IPS-NIHi7 (cell line): ENCODE measurements around the gene KCNK4.
A peak's percentile ranks its signal among the peaks of the same experiment; 100 is the strongest.

Experiments used
- DNase-seq: peaks from one replicate; pipeline ENCODE4 v3.0.0; 2012; ENCODE audit warnings: mixed read lengths; ENCODE audit errors: extremely low spot score

KCNK4 gene

DNA sequence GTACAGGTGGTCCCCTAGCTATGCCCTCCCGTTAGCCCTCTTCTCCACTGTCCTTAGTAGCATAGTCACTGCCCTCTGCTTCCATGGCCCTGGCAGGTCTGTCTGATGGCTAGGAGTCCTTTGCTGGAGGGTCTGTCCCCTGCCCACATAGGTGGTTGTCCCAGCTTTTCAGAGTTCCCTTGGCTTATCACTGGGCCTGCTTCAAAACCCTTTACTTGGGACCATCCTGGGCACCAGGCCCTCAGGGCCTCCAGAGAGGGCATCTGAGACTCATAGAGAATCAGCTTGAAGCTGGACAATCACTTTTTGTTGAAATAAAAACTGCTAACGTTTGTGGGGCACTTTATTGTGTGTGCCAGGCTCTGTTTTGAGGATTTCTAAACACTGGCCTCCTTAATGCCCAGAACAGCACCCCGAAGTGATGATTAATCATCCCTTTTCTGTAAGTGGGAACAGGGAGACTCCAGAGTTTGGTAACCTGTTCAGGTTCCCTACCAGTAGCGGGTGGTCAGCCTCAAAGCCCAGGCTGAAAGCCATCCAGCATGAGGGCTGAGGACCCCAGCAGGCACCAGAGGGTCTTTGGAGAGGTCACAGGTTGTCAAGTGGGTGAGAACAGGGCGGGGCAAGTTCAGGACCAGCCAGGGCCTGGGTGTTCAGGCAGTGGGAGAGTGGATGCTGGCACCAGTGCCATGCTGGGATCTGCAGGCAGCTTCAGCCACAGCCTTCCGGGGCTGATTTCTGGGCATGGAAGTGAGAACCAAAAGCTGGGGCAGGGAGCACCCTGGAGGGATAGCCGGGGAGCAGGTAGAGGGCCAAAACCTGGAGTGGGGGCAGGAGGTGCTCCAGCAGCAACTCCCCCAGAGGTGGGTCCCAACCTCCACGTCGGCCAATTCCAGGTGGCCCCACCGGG is 495 bp upstream of the KCNK4 start:
- DNase-seq = no peak

DNA sequence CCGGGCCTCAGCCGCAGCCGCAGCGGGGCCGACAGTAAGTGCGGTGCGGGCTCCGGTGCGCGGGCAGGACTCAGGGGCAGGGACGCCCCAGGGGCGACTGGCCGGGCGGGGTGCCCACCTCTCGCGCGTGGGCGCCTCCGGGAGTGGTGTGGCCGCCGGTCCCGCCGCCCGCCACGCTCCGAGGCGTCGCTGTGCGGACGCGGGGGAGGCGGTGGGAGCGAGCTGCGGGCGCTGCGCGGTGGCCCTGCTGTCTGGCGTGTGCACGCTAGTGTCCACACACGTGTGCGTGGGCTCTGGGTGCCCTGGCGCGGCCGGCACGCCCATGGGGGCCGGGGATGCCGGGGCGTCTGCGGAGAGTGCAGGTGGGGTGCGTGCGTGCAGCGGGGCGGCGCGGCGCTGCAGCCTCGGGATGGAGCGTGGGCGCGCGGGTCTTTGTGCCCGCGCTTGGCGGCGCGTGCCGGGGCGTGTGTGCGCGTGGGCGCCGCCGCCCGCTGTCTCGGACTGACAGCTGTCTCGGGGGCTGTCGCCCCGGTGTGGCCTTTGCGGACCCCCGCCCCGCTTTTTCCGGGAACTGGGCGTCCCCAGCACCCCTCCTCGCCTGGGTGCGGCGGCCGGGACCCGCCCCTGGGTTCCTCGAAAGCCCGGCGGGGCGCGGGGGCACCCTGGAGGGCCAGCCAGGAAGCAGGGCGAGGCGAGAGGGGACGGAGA is 804 bp downstream of the KCNK4 start:
- DNase-seq = no peak

- DNase-seq = no peak
Measured at GRCh38 chr11:64292460-64293254, 1.6 kb downstream of the KCNK4 start.

- no peak for DNase-seq
Measured at GRCh38 chr11:64294774-64295173, 3.7 kb downstream of the KCNK4 start.

- no peak for DNase-seq
Measured at GRCh38 chr11:64295760-64296159, 4.7 kb downstream of the KCNK4 start.

- DNase-seq = no peak
Measured at GRCh38 chr11:64296236-64296635, 5.1 kb downstream of the KCNK4 start.

DNA sequence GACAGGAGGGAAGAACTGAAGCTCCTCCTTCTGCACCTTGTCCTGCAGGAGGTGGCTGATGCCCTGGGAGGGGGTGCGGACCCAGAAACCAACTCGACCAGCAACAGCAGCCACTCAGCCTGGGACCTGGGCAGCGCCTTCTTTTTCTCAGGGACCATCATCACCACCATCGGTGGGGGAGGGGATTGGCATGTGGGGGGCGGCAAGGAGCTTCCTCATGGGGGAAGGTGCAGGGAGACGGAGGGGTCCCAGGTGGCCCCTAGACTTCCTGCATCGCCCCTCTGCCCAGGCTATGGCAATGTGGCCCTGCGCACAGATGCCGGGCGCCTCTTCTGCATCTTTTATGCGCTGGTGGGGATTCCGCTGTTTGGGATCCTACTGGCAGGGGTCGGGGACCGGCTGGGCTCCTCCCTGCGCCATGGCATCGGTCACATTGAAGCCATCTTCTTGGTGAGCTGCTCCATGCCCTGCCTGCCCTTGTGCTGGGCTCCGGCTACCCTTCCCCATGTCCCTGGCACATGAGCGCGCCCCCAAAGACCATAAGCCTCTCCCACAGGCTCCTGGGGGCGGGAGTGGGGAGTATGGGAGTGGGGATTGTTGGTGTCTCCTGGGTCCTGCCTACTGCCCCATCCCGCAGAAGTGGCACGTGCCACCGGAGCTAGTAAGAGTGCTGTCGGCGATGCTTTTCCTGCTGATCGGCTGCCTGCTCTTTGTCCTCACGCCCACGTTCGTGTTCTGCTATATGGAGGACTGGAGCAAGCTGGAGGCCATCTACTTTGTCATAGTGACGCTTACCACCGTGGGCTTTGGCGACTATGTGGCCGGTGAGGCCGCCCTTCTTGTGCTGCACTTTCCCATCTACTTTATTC is 6.0 kb downstream of the KCNK4 start:
- no peak for DNase-seq

DNA sequence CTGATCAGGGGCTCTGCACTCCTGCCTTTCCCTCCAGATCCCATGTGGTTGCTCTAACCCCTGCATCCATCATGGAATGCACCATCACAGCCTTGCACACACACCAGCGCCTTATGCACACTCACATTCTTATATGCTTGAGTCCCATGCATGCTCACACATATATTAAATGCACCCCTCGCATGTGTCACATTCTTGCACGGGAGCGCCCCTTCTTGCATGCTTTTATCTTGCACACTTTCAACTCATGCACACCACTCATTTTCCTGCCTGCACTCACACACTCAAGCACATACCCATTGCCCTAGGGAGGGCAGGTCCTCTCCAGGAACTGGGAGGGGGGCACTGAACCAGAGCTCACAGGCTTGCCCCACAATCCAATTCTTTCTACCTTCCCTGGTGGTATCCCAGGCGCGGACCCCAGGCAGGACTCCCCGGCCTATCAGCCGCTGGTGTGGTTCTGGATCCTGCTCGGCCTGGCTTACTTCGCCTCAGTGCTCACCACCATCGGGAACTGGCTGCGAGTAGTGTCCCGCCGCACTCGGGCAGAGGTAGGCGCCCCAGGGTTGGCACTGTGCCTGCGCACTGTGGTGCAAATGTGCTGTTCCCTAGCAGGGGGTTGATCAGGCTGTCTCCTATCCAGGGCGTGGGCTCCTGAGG is 6.7 kb downstream of the KCNK4 start:
- DNase-seq = no peak

DNA sequence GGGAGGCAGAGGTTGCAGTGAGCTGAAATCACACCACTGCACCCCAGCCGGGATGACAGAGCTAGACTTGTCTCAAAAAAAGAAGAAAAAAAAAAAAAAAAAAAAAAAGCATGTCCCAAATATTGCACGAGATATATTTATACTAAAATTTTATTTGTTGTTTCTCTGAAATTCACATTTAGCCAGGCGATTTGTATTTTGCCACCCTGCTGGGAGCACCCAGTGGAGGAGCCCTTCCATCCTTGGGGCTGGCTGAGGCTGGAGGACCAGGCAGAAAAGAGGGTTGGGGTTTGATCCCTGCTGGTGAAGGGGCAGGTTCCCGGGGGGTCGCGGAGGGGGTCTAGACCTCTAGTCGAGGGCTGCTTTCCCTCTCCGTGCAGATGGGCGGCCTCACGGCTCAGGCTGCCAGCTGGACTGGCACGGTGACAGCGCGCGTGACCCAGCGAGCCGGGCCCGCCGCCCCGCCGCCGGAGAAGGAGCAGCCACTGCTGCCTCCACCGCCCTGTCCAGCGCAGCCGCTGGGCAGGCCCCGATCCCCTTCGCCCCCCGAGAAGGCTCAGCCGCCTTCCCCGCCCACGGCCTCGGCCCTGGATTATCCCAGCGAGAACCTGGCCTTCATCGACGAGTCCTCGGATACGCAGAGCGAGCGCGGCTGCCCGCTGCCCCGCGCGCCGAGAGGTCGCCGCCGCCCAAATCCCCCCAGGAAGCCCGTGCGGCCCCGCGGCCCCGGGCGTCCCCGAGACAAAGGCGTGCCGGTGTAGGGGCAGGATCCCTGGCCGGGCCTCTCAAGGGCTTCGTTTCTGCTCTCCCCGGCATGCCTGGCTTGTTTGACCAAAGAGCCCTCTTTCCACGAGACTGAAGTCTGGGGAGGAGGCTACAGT is 8.1 kb downstream of the KCNK4 start:
- no peak for DNase-seq

GRCh38 chr11:64299847-64300648 is 8.9 kb downstream of the KCNK4 start, which contains the start of gene CATSPERZ:
CATSPERZ (plus strand) TSS chr11:64300358; CDS start chr11:64300411, 53 bp downstream.
- DNase-seq = peak; percentile 46

GRCh38 chr11:64303109-64304031 is 12.3 kb downstream of the KCNK4 start:
- no peak for DNase-seq

DNA sequence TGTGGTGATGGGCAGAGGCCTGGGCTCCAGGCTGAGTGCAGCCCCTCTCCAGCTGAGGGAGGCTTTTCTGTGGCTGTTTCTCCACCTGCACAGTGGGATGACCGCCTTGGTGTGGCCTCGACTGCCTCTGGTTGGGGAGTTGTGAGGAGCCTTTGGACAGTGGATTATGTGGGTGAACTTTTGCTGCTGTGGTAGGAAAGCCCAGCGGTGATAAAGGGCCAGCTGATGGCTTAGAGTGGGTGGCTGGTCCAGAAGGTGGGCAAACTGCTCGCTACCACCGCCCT is 12.9 kb downstream of the KCNK4 start:
- no peak for DNase-seq

- DNase-seq = peak; percentile 86
Measured at GRCh38 chr11:64304316-64305072, 13.4 kb downstream of the KCNK4 start.

DNA sequence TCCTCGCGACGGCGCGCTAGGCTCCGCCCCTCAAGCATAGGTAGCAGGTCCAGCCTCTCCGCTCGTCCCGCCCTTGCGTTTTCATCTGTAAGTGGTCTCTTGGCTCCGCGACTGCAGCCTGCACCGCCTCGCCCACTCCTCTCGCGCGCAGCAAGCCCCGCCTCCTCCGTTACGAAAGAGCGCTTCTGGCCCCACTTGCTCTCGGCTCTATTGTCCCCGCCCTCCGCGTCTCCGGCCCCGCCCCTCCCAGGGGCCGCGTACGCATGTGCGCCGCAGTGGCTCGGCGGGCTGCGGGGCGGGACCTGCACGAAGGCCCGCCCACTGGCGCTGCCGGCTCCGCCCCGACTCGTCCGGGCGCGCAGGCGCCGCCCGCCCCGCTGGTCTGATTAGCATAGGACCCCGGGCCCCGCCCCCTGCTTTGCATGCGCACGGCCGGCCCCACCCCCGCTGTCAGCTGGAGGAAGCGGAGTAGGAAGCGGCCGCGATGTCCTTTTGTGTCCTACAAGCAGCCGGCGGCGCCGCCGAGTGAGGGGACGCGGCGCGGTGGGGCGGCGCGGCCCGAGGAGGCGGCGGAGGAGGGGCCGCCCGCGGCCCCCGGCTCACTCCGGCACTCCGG is 14.1 kb downstream of the KCNK4 start, which contains the start of gene ESRRA:
Gene ESRRA, plus strand, starts transcription at position 450 of the 616 bp plus-strand sequence. CDS start 1,656 bp downstream, outside the sequence.
- DNase-seq = peak; percentile 95

DNA sequence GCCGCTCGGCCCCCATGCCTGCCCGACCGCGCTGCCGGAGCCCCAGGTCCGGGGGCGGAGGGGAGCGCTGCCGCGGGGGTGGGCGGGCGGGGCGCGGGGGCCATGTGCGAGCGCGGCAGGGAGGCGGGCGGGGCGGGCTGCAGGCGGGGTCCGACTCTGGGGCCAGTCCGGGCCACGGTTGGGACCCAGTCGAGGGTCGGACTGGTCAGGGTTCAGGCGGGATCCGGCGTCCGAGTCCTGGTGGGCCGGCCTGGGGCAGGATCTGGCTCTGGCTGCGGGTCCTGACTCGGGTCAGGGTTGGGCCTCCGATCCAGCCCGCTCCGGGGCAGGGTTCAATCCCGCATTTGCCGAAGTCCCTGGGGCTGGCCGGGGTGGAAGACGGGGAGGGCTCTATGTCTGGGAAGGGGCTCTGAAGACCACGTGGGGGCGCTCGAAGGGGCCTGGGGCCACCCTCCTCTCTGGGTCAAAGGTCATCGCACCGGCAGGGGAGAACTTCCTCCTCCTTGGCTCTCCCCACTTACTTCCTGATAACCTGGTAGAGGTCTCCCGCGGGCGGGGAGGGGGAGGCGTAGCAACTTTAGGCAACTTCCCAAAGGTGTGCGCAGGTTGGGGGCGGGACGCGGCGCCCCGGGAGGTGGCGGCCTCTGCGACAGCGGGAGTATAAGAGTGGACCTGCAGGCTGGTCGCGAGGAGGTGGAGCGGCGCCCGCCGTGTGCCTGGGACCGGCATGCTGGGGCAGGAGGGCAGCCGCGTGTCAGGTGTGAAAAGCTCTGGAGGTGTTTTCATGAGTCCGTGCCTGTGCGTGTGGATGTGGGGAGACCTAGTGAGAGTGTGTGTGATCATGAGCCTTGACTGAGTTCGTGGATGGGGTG is 14.8 kb downstream of the KCNK4 start:
- DNase-seq = peak; percentile 42

DNA sequence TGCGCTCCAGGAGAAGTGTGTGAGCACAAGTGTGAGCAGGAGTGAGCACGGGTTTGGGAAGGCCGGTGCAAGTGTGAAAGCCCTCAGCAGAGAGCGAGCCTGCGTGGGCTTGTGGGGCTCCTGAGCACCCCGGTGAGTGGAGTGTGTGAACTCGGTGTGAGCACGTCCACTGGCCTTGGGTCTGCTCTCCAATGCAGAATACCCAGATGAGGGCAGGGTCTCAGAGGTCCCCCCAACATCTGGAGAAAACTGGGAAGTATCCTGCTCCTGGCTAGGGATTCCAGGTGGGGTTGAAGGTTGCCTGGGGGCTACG is 15.4 kb downstream of the KCNK4 start:
- DNase-seq = no peak
